Endothelial cell (in vitro differentiated cells): ENCODE measurements around the gene MAGI1. TPM values are rescaled to one million over a fixed set of nuclear protein-coding genes. Genes with fewer than 3 reads are reported as not detected.

Experiments used
- DNase-seq: peaks from one replicate; pipeline ENCODE4 v3.0.0; 2021; ENCODE audit warnings: low spot score
- H3K27ac Mint-ChIP-seq: one replicate; pipeline ENCODE4 v1.8.0; 2021; ENCODE audit warnings: mixed read lengths, inconsistent platforms; ENCODE audit not compliant: unreplicated experiment
- H3K27me3 Mint-ChIP-seq: one replicate; pipeline ENCODE4 v1.8.0; 2021; ENCODE audit warnings: mild to moderate bottlenecking, moderate library complexity, mixed read lengths, inconsistent platforms; ENCODE audit not compliant: unreplicated experiment
- H3K36me3 Mint-ChIP-seq: one replicate; pipeline ENCODE4 v1.8.0; 2021; ENCODE audit warnings: mild to moderate bottlenecking, low read depth, mixed read lengths, inconsistent platforms; ENCODE audit not compliant: unreplicated experiment
- H3K4me1 Mint-ChIP-seq: one replicate; pipeline ENCODE4 v1.8.0; 2021; ENCODE audit warnings: mild to moderate bottlenecking, mixed read lengths, inconsistent platforms; ENCODE audit not compliant: unreplicated experiment
- H3K4me3 Mint-ChIP-seq: one replicate; pipeline ENCODE4 v1.8.0; 2021; ENCODE audit warnings: mild to moderate bottlenecking, mixed read lengths, inconsistent platforms; ENCODE audit not compliant: unreplicated experiment
- H3K9me3 Mint-ChIP-seq: one replicate; pipeline ENCODE4 v1.8.0; 2021; ENCODE audit warnings: mixed read lengths, inconsistent platforms; ENCODE audit not compliant: unreplicated experiment
- total RNA-seq: library from RNA; stranded (reverse); fragmentation: NEBNext Ultra II Directional; extraction: Animal tissue kit (Norgen Biotek cat#: 25700); gene quantifications from one replicate; pipeline ENCODE4 v1.2.1, GENCODE V29; 2021; ENCODE audit not compliant: unreplicated experiment
- TF ChIP-seq, protein P1 (sequence below): fragments of 200-600 bp; sonication (generic); IDR thresholded peaks from one replicate; pipeline ENCODE4 v1.5.0; 2021; ENCODE audit warnings: antibody characterized with exemption; ENCODE audit not compliant: unreplicated experiment

MAGI1 gene
- total RNA-seq, 1 donor from 2014 or later = 33.8 TPM

DNA sequence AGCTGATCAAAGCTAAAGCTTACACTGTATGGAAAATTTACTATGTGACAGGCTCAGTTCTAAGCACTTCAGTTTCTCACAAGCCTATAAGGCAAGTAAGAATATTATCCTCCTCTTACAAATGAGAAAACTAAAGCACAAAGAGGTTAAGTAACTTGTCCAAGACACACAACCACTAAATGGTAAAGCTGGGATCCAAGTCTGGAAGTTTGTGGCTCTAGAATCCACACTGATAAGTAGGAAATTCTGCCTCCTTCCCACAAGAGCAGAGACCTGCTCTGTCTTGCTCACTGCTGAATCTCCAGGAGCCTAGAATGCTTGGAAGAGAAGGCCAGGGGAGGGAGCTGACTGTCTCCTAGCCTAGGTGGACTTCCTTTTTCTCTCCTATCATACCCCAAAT, 60.6 kb downstream of the MAGI1 start:
- Mint-ChIP-seq H3K27ac (no peak overlapping the region), H3K9me3 (no peaks in the 10 kb centered on the region), H3K4me3 (peak overlapping the region; percentile 32), H3K4me1 (no peaks in the 10 kb centered on the region), H3K36me3 (peaks cover 4% of the 10 kb centered on the region), H3K27me3 (peaks cover 2% of the 10 kb centered on the region)
- TF ChIP-seq, protein P1, sequence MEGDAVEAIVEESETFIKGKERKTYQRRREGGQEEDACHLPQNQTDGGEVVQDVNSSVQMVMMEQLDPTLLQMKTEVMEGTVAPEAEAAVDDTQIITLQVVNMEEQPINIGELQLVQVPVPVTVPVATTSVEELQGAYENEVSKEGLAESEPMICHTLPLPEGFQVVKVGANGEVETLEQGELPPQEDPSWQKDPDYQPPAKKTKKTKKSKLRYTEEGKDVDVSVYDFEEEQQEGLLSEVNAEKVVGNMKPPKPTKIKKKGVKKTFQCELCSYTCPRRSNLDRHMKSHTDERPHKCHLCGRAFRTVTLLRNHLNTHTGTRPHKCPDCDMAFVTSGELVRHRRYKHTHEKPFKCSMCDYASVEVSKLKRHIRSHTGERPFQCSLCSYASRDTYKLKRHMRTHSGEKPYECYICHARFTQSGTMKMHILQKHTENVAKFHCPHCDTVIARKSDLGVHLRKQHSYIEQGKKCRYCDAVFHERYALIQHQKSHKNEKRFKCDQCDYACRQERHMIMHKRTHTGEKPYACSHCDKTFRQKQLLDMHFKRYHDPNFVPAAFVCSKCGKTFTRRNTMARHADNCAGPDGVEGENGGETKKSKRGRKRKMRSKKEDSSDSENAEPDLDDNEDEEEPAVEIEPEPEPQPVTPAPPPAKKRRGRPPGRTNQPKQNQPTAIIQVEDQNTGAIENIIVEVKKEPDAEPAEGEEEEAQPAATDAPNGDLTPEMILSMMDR = no peak
- no peak for DNase-seq

DNA sequence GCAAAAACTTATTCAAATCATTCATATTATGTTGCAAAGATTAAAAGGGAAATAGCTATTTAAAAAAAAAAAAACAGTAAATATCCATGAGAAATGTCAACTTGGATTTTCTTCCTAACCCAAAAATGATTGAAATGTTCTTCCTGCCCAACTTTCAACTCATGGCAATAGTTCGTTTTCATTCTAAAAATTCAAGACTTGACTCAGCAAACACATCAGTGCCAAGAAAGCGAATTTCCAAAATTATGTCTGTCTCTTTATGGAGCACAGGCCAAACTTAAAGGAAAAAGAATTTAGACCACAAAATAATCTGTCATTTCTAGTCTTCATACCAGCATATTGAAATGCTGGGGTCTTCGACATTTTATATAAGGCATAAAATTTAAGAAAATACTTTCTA, 63.7 kb downstream of the MAGI1 start:
- TF ChIP-seq, protein P1 = no peak
- peaks cover 10% of the 10 kb centered on the region for H3K4me1 Mint-ChIP-seq
- peaks cover 2% of the 10 kb centered on the region for H3K27me3 Mint-ChIP-seq
- peaks cover 4% of the 10 kb centered on the region for H3K36me3 Mint-ChIP-seq
- no peak overlapping the region for H3K27ac Mint-ChIP-seq
- DNase-seq = no peak
- H3K4me3 Mint-ChIP-seq = no peak overlapping the region
- no peaks in the 10 kb centered on the region for H3K9me3 Mint-ChIP-seq

DNA sequence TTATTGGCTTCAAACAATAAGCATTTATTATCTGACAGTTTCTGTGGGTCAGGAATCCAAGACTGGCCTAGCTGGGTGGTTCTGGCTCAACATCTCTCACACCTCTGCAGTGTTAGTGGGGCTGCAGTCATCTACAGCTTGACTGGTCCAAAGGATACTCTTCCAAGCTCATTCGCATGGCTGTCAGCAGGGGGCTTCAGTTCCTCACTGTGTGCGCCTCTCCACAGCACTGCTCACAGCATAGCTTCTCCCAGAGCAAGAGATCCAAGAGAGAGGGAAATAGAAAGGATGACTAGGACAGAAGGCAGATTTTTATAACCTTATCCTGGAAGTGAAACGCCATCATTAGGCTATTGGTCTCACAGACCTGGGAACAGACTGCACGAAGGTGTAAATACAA, 64.2 kb downstream of the MAGI1 start:
- no peak overlapping the region for H3K27ac Mint-ChIP-seq

DNA sequence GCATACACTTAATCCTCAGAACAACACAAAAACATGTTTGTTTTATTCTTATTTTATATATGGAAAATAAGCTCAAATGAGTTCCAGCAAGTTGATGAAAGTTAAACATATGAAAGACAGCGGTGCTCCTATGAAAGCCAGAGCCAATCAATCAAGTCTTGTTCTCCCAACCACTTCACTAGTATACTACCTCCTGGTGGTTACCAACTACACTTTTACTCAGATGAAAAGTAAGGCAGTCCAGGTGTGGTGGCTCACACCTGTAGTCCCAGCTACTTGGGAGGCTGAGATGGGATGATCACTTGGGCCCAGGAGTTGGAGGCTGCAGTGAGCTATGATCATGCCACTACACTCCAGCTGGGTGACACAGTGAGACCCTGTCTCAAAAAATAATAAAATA, 66.0 kb downstream of the MAGI1 start:
- H3K9me3 Mint-ChIP-seq = no peaks in the 10 kb centered on the region
- DNase-seq = no peak
- H3K27me3 Mint-ChIP-seq = peaks cover 2% of the 10 kb centered on the region
- peaks cover 3% of the 10 kb centered on the region for H3K36me3 Mint-ChIP-seq
- H3K4me1 Mint-ChIP-seq = peaks cover 16% of the 10 kb centered on the region
- TF ChIP-seq, protein P1 = no peak
- H3K4me3 Mint-ChIP-seq = no peak overlapping the region
- no peak overlapping the region for H3K27ac Mint-ChIP-seq

More for the DNA sequence above, 64.2 kb downstream of the MAGI1 start:
- Mint-ChIP-seq H3K36me3 (peaks cover 4% of the 10 kb centered on the region), H3K9me3 (no peaks in the 10 kb centered on the region), H3K4me3 (no peak overlapping the region), H3K27me3 (peaks cover 2% of the 10 kb centered on the region), H3K4me1 (peaks cover 10% of the 10 kb centered on the region)
- TF ChIP-seq, protein P1 = no peak
- no peak for DNase-seq

DNA sequence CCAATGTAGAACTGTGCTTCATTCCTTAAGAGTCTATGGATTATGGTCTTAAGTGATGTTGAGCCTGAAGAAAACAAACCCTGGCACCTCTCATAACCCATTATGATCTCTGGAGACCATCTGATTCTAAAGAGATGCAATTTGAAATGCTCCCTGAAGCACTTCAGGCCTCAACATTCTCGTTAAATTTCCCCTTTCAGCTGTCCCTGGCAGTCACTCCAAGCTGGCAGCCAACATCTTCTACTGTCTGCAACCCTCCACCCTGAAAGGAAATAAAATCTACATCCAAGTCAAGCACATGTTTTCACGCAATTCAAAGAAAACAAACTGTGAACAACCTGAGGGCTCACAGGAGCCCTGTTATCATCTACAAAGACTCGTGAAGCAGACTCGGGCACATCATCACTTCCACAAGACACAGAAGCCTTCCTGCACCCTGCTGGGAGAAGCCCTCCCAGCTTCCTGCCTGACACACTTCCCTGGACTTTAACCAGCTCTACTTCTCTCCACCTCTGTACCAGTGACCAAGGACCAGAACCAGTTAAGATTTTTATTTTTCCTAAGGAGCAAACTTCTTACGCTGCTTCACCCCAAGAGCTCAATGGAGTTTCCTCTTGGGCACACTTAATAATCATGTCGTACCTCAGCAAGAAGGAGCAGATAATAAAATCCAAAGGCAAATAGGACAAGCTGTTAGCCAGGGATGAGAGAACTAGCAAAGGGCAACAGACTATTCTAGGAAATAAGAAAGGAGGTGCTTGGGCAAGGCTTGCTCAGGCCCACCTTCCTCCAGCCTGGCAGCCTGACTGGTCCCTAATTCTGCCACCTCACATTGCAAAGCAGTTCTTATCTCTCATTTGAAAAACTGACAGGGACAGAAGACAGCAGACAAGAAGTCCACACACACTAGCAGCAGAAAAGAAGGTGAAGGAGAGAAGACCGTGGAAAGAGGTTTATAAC, 67.1 kb downstream of the MAGI1 start:
- Mint-ChIP-seq H3K4me1 (peaks cover 16% of the 10 kb centered on the region), H3K4me3 (no peak overlapping the region), H3K27ac (no peak overlapping the region), H3K27me3 (peaks cover 2% of the 10 kb centered on the region), H3K9me3 (no peaks in the 10 kb centered on the region), H3K36me3 (no peaks in the 10 kb centered on the region)
- DNase-seq = no peak
- TF ChIP-seq, protein P1 = no peak
